Measurements from ENCODE around the gene ZNF282.

Gene ZNF282

DNA sequence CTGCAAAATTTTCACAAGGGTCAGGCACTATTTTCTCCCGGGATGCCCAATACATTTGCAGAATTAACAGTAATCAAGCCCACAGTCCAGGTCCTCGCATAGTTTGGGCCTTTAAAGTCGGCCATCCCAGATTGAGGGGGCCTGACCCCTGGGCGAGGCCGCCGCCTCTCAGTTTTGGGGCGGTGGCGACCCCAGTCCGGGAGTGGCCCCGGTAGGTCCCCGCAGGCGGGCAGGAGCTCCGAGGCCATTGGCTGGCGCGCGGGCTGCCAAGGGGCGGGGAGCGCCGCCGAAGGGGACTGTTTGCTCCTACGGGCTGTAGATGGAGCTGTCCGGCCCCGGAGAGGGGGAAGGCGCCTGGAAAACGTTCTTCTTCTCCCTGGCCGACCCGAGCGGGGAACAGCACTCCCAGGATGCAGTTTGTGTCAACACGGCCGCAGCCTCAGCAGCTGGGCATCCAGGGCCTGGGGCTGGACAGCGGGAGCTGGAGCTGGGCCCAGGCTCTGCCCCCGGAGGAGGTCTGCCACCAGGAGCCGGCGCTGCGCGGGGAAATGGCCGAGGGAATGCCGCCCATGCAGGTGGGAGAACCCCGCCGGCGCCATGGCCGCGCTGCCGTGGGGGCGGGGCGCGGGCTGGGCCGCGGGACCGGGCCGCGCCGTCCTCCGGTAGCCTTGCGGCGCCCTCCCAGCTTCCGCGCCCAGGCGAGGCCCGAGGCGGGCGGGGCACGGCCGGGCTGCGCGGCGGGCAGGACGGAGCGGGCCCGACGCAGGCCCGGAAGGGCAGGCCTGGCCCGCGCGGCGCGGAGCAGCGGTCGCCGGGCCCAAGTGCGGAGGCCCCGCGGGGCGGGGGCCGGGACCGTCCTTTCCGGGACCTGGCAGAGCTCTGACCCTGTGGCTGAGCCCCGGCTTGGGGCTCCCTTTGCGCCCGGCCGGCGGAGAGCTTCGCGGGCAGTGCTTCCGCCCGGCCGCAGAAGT, at the start of gene ZNF282:
TSS of gene ZNF282 (plus strand) at position 367 of the 971 bp plus-strand sequence. CDS start at position 411, 44 bp downstream.
- peak; percentile 87 for DNase-seq (ENCODE audit: low read depth)

GRCh38 chr7:149147072-149147751, 48.1 kb upstream of the ZNF282 start, which contains the start of gene ZNF398:
Gene ZNF398, plus strand, starts transcription at chr7:149147453. Its CDS starts 290 bp downstream, at chr7:149147743.
- peak; percentile 80 for DNase-seq (ENCODE audit: low read depth)

DNA sequence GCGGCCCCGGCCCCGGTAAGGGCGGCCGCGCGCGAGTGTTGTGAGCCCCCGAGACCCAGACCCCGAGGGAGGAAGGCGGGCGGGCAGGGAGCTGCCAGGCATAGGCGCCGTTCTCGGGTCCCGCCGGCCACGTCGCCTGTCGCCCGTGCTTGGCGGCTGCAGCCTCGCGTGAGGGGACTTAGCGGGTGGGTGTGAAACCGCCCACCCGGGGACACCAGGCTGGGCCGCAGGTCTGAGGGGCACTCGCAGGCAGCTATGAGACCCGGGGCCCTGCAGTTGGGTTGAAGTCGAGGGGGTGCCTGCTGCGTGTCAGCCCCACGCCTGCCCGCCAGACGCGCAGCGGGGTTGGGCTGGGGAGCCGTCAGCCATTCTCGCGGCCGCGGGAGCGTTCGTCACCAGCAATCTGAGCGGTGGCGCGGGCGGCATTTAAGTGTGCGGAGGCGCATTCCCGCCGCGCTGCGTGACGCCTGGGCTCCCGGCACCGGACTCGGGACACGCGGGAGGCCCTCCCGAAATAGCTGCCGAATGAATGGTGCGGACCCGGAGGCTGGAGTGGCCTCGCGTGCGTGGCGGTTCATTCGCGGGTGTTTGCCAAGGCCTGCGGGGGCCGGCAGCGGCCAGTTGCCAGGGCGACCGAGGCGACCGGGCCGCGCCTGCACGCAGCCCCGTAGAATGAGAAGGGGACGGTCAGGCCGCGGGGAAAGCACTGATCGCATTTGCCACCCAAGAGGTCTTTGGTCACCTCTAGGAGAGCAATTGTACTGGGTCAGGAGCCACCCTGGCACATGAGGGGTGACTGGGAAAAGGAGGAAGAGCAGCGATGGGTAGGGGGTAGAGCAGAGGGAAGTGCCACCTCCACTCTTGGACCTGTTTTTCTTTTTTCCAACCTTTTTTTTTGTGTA, 47.3 kb upstream of the ZNF282 start:
- DNase-seq (ENCODE audit: low read depth), result peak; percentile 51

DNA sequence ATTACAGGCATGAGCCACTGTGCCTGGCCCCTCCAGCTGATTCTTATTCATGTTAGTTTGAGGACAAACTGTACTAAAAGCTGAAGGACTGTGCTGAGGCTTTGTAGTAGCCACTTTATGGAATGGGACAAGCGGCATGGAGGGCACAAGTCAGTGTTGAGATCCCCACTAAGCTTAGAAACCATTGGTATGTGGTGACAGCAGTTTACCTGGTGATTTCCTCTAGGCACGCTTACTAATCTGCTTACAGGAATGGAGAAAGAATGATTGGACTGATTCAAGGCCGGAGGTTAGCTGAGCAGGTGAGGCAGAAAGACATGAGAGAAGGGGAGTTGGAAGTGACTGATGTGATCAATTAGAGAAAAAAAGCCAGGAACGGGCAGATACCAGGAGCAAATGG, 44.4 kb upstream of the ZNF282 start:
- no peak for DNase-seq (ENCODE audit: low read depth)

GRCh38 chr7:149153346-149153745, 42.0 kb upstream of the ZNF282 start:
- no peak for DNase-seq (ENCODE audit: low read depth)

DNA sequence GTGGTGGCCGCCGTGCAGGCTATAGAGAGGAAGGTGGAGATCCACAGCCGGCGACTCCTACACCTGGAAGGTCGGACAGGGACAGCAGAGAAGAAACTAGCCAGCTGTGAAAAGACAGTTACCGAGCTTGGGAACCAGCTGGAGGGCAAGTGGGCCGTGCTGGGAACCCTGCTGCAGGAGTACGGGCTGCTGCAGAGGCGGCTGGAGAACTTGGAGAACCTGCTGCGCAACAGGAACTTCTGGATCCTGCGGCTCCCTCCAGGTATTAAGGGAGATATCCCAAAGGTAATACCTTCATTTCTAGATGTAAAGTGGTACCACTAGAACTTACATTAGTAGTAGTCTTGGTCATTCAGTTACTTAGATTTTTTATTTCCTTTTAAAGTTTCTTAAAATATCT, 41.3 kb upstream of the ZNF282 start:
- no peak for DNase-seq (ENCODE audit: low read depth)

- no peak for DNase-seq (ENCODE audit: low read depth)
Observed at GRCh38 chr7:149156898-149157297, 38.4 kb upstream of the ZNF282 start.

DNA sequence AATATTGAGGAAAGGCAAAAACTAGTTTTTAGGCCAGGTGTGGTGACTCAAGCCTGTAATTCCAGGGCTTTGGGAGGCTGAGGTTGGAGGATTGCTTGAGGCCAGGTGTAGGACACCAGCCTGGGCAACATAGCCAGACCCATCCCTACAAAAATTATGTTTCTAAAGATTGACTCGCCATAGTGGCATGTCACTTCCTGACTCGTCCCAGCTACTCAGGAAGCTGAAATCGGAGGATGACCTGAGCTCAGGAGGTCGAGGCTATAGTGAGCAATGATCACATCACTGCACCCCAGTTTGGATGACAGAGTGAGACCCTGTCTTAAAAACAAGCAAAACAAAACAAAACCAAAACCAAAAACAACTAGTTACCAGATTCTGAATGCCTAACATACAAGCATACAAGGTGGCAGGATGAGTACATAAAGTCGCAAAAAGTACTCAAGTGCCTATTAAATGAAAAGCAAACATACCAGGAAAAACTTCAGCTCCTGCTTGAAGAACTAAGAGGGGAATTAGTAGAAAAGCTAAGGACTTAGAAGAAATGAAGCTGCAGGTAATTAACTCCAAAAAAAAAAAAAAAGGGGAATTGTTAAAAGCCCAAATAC, 34.0 kb upstream of the ZNF282 start:
- no peak for DNase-seq (ENCODE audit: low read depth)

GRCh38 chr7:149166142-149166541, 29.2 kb upstream of the ZNF282 start:
- no peak for DNase-seq (ENCODE audit: low read depth)

DNA sequence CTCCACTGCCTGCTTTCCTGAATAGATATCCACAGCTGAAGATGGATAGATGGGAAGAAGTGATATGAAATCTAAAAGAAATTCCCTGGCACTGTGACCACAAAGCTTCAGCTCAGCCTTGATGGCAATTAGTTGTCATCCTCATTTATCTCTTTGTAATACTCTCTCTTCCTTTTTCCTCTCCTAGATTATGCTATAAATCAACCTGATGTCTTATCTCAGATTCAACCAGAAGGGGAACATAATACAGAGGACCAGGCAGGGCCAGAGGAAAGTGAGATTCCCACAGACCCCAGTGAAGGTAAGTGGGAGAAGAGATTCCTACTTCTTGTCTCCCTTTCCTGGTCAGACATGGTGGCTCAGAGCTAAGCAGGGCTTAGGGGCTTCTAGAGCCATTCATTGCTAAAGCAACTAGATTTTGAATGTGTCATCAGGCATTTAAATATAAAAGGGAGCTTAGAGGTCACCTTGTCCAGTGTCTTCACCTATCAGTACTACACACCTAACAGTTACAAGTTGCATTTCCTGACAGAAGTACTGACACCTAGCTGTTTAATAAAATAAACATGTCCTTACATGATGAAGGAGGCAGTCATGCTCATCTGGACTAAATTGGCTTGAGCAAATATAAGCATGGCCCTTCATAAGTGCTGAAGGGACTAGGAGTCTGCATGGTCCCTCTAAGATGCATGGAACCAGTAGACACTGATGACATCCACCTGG, 28.6 kb upstream of the ZNF282 start:
- DNase-seq (ENCODE audit: low read depth), result no peak

DNA sequence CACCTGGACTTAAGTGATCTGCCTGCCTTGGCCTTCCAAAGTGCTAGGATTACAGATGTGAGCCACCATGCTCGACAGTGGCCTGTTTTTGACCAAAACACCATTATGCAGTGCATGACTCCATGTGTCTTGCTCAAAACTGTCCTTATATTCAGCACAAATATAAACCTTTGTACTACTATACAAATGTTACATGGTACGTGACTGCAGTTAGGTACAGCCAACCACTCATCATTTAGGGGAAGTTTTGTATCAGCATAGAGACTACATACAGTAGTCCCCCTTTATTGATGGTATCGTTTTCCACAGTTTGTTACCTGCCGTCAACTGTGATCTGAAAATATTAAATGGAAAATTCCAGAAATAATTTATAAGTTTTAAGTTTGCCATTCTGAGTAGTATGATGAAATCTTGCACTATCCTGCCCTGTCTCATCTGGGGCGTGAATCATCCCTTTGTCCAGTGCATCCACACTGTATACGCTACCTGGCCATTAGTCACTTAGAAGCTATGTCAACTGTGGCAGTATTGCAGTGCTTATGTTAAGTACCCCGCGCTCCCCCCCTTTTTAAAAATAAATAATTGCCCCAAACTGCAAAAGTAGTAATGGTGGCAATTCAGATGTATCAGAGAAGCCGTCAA, 23.3 kb upstream of the ZNF282 start:
- no peak for DNase-seq (ENCODE audit: low read depth)

GRCh38 chr7:149172534-149172920, 22.8 kb upstream of the ZNF282 start:
- DNase-seq (ENCODE audit: low read depth), result no peak

- no peak for DNase-seq (ENCODE audit: low read depth)
Observed at GRCh38 chr7:149175150-149175549, 20.2 kb upstream of the ZNF282 start.

DNA sequence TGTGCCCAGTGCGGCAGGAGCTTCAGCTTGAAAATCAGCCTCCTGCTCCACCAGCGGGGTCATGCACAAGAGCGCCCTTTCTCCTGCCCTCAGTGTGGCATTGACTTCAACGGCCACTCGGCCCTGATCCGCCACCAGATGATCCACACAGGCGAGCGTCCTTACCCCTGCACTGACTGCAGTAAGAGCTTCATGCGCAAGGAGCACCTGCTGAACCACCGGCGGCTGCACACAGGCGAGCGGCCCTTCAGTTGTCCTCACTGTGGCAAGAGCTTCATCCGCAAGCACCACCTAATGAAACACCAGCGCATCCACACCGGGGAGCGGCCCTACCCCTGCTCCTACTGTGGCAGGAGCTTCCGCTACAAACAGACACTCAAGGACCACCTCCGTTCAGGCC, 16.1 kb upstream of the ZNF282 start:
- DNase-seq (ENCODE audit: low read depth), result no peak

DNA sequence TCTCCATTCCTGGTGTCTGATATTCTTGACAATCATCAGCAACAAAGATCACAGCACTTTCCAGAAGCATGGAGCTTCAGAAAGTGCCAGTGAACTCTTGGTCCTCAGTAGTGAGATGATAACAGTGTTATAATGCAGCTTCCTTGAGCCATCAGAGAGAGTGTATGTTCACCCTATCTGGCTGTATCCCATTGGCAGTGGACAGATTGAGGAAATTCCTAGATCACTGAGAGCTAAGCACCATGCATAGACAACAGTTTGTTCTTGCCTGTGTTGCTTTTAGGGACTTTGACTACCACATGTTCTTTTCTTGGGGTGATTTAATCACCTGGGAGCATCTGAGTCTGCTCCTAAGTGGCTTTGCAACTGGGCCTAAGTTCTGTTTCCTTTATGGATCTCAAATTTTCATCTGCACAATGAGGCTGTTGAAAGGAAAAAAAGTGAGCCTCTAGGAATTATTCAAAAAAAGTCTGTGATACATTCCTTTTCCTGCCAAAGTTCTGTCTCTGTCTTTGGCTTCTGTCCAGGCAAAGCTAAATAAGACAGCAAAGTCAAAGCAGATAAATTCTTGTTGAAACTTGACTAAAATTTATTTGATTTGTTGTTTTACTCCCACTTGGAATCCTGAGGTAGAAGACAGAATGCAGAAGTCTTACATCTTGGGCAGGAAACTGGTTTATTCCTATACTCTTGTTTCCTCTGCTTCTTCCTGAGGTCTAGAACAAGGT, 14.5 kb upstream of the ZNF282 start:
- no peak for DNase-seq (ENCODE audit: low read depth)

DNA sequence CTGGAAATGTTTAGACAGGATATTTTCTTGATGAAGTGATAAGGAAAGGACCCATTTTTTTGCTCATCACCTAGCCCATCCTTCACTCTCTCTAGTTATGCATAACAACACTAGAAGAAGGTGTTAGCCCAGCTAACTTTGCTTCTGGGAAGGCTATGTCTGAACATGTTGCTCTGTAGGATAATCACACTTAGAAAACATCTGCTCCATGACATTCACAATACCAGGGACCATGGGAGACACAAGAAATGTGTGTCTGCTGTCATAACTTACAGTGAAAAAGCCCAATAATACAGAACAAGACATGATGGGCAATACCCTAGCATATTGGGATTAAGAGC, 13.9 kb upstream of the ZNF282 start:
- DNase-seq (ENCODE audit: low read depth), result no peak

DNA sequence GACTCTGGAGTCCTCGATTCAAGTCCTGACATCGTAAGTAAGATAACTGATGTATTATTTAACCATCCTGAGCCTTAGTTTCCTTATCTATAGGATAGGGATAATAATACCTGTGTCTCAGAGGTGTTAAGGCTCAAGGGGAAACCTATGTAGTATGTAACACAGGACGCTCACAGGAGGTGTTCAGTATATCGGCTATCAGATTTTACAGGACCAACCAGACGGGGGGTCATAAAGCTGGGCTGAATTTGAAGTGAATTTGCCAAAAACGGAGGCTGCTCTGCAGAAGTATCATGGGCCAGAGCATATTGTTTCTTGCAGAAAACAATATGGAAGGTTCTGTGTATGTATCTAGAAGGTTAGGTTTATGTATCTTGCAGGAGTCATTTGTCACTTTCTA, 11.1 kb upstream of the ZNF282 start:
- no peak for DNase-seq (ENCODE audit: low read depth)

DNA sequence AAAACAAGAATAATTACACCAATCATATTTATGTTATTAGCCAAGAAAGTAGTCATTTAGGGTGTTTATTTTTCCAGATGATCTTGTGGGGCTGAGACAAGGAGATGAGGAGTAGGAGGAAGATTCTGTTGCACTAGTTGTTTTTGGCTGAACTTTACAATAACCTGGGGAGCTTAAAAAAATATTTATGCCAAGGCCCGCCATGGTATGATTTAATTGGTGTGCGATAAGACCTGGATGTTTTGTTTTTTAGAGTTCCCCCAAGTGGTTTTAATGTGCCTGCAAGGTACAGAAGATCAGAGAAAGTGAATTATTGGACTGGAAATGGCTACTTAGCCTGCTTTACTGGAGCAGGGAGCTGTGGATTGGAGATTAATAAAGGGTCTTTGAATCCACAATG, 7.1 kb upstream of the ZNF282 start:
- DNase-seq (ENCODE audit: low read depth), result no peak

DNA sequence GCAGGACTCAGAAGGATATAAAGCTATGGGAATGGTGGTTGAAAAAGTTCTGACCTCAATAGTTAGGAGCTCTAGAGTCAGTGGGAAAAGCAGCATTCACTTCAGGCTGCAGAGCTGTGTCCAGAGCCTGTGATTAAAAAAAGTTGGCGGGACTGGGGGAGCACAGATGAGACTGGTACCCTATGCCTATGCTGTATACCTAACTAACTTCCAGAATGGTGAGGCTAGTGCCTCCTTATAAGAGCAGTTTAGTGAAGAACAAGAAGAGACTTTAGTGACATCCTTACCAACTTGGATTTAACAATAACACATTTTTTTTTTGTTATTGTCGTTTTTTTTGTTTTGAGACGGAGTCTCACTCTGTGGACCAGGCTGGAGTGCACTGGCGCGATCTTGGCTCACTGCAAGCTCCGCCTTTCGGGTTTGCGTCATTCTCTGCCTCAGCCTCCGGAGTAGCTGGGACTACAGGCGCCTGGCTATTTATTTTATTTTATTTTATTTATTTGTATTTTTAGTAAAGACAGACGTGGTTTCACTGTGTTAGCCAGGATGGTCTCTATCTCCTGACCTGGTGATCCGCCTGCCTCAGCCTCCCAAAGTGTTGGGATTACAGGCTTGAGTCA, 6.6 kb upstream of the ZNF282 start:
- DNase-seq (ENCODE audit: low read depth), result no peak
